Mucosa of stomach (tissue), 1 donor: ENCODE measurements around the gene SRMS.

Source experiments
- H3K27me3 ChIP-seq: one replicate; pipeline ENCODE4 v1.7.0; 2013; ENCODE audit warnings: mild to moderate bottlenecking, low read length; ENCODE audit not compliant: control insufficient read depth, insufficient read depth
- H3K36me3 ChIP-seq: one replicate; pipeline ENCODE4 v1.7.0; 2013; ENCODE audit warnings: low read length; ENCODE audit not compliant: control insufficient read depth, insufficient read depth
- H3K4me1 ChIP-seq: one replicate; pipeline ENCODE4 v1.7.0; 2013; ENCODE audit warnings: mild to moderate bottlenecking, low read length; ENCODE audit not compliant: control insufficient read depth, insufficient read depth
- H3K4me3 ChIP-seq: one replicate; pipeline ENCODE4 v1.7.0; 2013; ENCODE audit warnings: low read length
- H3K9ac ChIP-seq: one replicate; pipeline ENCODE4 v1.7.0; 2013; ENCODE audit warnings: mild to moderate bottlenecking, low read length, moderate library complexity
- H3K9me3 ChIP-seq: one replicate; pipeline ENCODE4 v1.7.0; 2013; ENCODE audit warnings: mild to moderate bottlenecking, low read length, moderate library complexity; ENCODE audit not compliant: control insufficient read depth
- donor health status: Pancreatic carcinoma.

SRMS gene

GRCh38 chr20:63500902-63501817 lies 46.4 kb downstream of the SRMS start:
- H3K36me3 ChIP-seq: no peaks in the 10 kb centered on the region
- H3K4me1 ChIP-seq: peaks cover 9% of the 10 kb centered on the region
- H3K9ac ChIP-seq: no peak overlapping the region
- H3K9me3 ChIP-seq: no peaks in the 10 kb centered on the region
- H3K4me3 ChIP-seq: no peak overlapping the region
- H3K27me3 ChIP-seq: peaks cover 52% of the 10 kb centered on the region

GRCh38 chr20:63500151-63500901 lies 47.2 kb downstream of the SRMS start:
- H3K4me3 ChIP-seq: no peak overlapping the region
- H3K4me1 ChIP-seq: peaks cover 9% of the 10 kb centered on the region
- H3K27me3 ChIP-seq: peaks cover 52% of the 10 kb centered on the region
- no peaks in the 10 kb centered on the region for H3K36me3 ChIP-seq
- H3K9ac ChIP-seq: no peak overlapping the region
- no peaks in the 10 kb centered on the region for H3K9me3 ChIP-seq

- Histone ChIP-seq H3K27me3 (peaks cover 50% of the 10 kb centered on the region), H3K9ac (no peak overlapping the region), H3K36me3 (no peaks in the 10 kb centered on the region), H3K4me1 (peaks cover 9% of the 10 kb centered on the region), H3K4me3 (no peak overlapping the region), H3K9me3 (no peaks in the 10 kb centered on the region)
Measured at GRCh38 chr20:63499338-63499969, 48.1 kb downstream of the SRMS start.

GRCh38 chr20:63498960-63499337 lies 48.6 kb downstream of the SRMS start, which contains the start of gene EEF1A2:
Gene EEF1A2, minus strand, starts transcription at chr20:63499083. Its CDS starts 1,320 bp downstream, at chr20:63497763.
- no peak within 1 kb of the TSS for H3K4me3 ChIP-seq
- no peak within 1 kb of the TSS for H3K9ac ChIP-seq
- H3K4me1 ChIP-seq: peaks cover 9% of the 10 kb centered on the region
- H3K36me3 ChIP-seq: no peaks in the 10 kb centered on the region
- H3K9me3 ChIP-seq: no peaks in the 10 kb centered on the region
- H3K27me3 ChIP-seq: peaks cover 50% of the 10 kb centered on the region

- no peak overlapping the region for H3K4me3 ChIP-seq
- H3K36me3 ChIP-seq: no peaks in the 10 kb centered on the region
- no peaks in the 10 kb centered on the region for H3K9me3 ChIP-seq
- peaks cover 9% of the 10 kb centered on the region for H3K4me1 ChIP-seq
- H3K27me3 ChIP-seq: peaks cover 43% of the 10 kb centered on the region
- H3K9ac ChIP-seq: no peak overlapping the region
Measured at GRCh38 chr20:63497946-63498935, 49.3 kb downstream of the SRMS start.

GRCh38 chr20:63497138-63497945 lies 50.2 kb downstream of the SRMS start:
- H3K9ac ChIP-seq: no peak overlapping the region
- no peaks in the 10 kb centered on the region for H3K36me3 ChIP-seq
- H3K27me3 ChIP-seq: peaks cover 37% of the 10 kb centered on the region
- no peaks in the 10 kb centered on the region for H3K9me3 ChIP-seq
- H3K4me3 ChIP-seq: no peak overlapping the region
- peaks cover 9% of the 10 kb centered on the region for H3K4me1 ChIP-seq

GRCh38 chr20:63496596-63497120 lies 50.9 kb downstream of the SRMS start:
- peaks cover 32% of the 10 kb centered on the region for H3K27me3 ChIP-seq
- H3K4me1 ChIP-seq: peaks cover 9% of the 10 kb centered on the region
- H3K9ac ChIP-seq: peak overlapping the region; percentile 41
- H3K36me3 ChIP-seq: no peaks in the 10 kb centered on the region
- H3K9me3 ChIP-seq: no peaks in the 10 kb centered on the region
- H3K4me3 ChIP-seq: no peak overlapping the region

- H3K9ac ChIP-seq: peak overlapping the region; percentile 41
Measured at GRCh38 chr20:63495741-63496595, 51.6 kb downstream of the SRMS start.

GRCh38 chr20:63495167-63495720 lies 52.3 kb downstream of the SRMS start:
- Histone ChIP-seq H3K9ac (no peak overlapping the region), H3K9me3 (no peaks in the 10 kb centered on the region), H3K27me3 (peaks cover 30% of the 10 kb centered on the region), H3K4me3 (no peak overlapping the region), H3K4me1 (peaks cover 9% of the 10 kb centered on the region), H3K36me3 (no peaks in the 10 kb centered on the region)

More at GRCh38 chr20:63495741-63496595, 51.6 kb downstream of the SRMS start:
- Histone ChIP-seq H3K27me3 (peaks cover 32% of the 10 kb centered on the region), H3K4me3 (no peak overlapping the region), H3K36me3 (no peaks in the 10 kb centered on the region), H3K9me3 (no peaks in the 10 kb centered on the region), H3K4me1 (peaks cover 9% of the 10 kb centered on the region)
